Endothelial cell (in vitro differentiated cells): ENCODE results near the gene ANO2. TPM values are rescaled to one million over a fixed set of nuclear protein-coding genes. Genes with fewer than 3 reads are reported as not detected.

ENCODE experiments used
- DNase-seq: peaks from one replicate; pipeline ENCODE4 v3.0.0; 2021; ENCODE audit warnings: low spot score
- H3K27ac Mint-ChIP-seq: one replicate; pipeline ENCODE4 v1.8.0; 2021; ENCODE audit warnings: mixed read lengths, inconsistent platforms; ENCODE audit not compliant: unreplicated experiment
- H3K27me3 Mint-ChIP-seq: one replicate; pipeline ENCODE4 v1.8.0; 2021; ENCODE audit warnings: mild to moderate bottlenecking, moderate library complexity, mixed read lengths, inconsistent platforms; ENCODE audit not compliant: unreplicated experiment
- H3K36me3 Mint-ChIP-seq: one replicate; pipeline ENCODE4 v1.8.0; 2021; ENCODE audit warnings: mild to moderate bottlenecking, low read depth, mixed read lengths, inconsistent platforms; ENCODE audit not compliant: unreplicated experiment
- H3K4me1 Mint-ChIP-seq: one replicate; pipeline ENCODE4 v1.8.0; 2021; ENCODE audit warnings: mild to moderate bottlenecking, mixed read lengths, inconsistent platforms; ENCODE audit not compliant: unreplicated experiment
- H3K4me3 Mint-ChIP-seq: one replicate; pipeline ENCODE4 v1.8.0; 2021; ENCODE audit warnings: mild to moderate bottlenecking, mixed read lengths, inconsistent platforms; ENCODE audit not compliant: unreplicated experiment
- H3K9me3 Mint-ChIP-seq: one replicate; pipeline ENCODE4 v1.8.0; 2021; ENCODE audit warnings: mixed read lengths, inconsistent platforms; ENCODE audit not compliant: unreplicated experiment
- CTCF ChIP-seq: fragments of 200-600 bp; sonication (generic); IDR thresholded peaks from one replicate; pipeline ENCODE4 v1.5.0; 2021; ENCODE audit warnings: antibody characterized with exemption; ENCODE audit not compliant: unreplicated experiment
- total RNA-seq: library from RNA; stranded (reverse); fragmentation: NEBNext Ultra II Directional; extraction: Animal tissue kit (Norgen Biotek cat#: 25700); gene quantifications from one replicate; pipeline ENCODE4 v1.2.1, GENCODE V29; 2021; ENCODE audit not compliant: unreplicated experiment

Gene ANO2
- total RNA-seq, 1 donor from 2014 or later = 4.5 TPM

- Mint-ChIP-seq H3K36me3 (no peaks in the 10 kb centered on the region), H3K27me3 (peaks cover 3% of the 10 kb centered on the region), H3K27ac (no peak overlapping the region), H3K9me3 (no peaks in the 10 kb centered on the region), H3K4me1 (peaks cover 52% of the 10 kb centered on the region), H3K4me3 (no peak overlapping the region)
- TF ChIP-seq CTCF = no peak
- DNase-seq = no peak
Observed at GRCh38 chr12:5582018-5582417, 363.0 kb downstream of the ANO2 start.

- no peak for DNase-seq
- no peaks in the 10 kb centered on the region for H3K36me3 Mint-ChIP-seq
- H3K4me1 Mint-ChIP-seq = peaks cover 52% of the 10 kb centered on the region
- H3K27me3 Mint-ChIP-seq = peaks cover 3% of the 10 kb centered on the region
- no peak overlapping the region for H3K27ac Mint-ChIP-seq
- H3K9me3 Mint-ChIP-seq = no peaks in the 10 kb centered on the region
- TF ChIP-seq CTCF = no peak
- no peak overlapping the region for H3K4me3 Mint-ChIP-seq
Observed at GRCh38 chr12:5581616-5582015, 363.4 kb downstream of the ANO2 start.

- no peak overlapping the region for H3K27ac Mint-ChIP-seq
- peaks cover 47% of the 10 kb centered on the region for H3K4me1 Mint-ChIP-seq
Observed at GRCh38 chr12:5581019-5581418, 364.0 kb downstream of the ANO2 start.

GRCh38 chr12:5578775-5579174 lies 366.3 kb downstream of the ANO2 start:
- DNase-seq = no peak
- no peak overlapping the region for H3K4me3 Mint-ChIP-seq
- H3K9me3 Mint-ChIP-seq = no peaks in the 10 kb centered on the region
- H3K36me3 Mint-ChIP-seq = no peaks in the 10 kb centered on the region
- H3K4me1 Mint-ChIP-seq = peaks cover 25% of the 10 kb centered on the region
- H3K27me3 Mint-ChIP-seq = peaks cover 3% of the 10 kb centered on the region
- H3K27ac Mint-ChIP-seq = no peak overlapping the region
- TF ChIP-seq CTCF = no peak

More at GRCh38 chr12:5581019-5581418, 364.0 kb downstream of the ANO2 start:
- Mint-ChIP-seq H3K4me3 (no peak overlapping the region), H3K27me3 (peaks cover 3% of the 10 kb centered on the region), H3K9me3 (no peaks in the 10 kb centered on the region), H3K36me3 (no peaks in the 10 kb centered on the region)
- DNase-seq = no peak
- TF ChIP-seq CTCF = no peak

GRCh38 chr12:5577741-5578140 lies 367.3 kb downstream of the ANO2 start:
- Mint-ChIP-seq H3K27ac (no peak overlapping the region), H3K9me3 (no peaks in the 10 kb centered on the region), H3K36me3 (no peaks in the 10 kb centered on the region), H3K27me3 (peaks cover 3% of the 10 kb centered on the region), H3K4me1 (peaks cover 21% of the 10 kb centered on the region), H3K4me3 (no peak overlapping the region)
- DNase-seq = no peak
- TF ChIP-seq CTCF = no peak
